ENCODE measurements around the gene CCDC80.

Gene CCDC80

GRCh38 chr3:112597945-112598344 lies 43.0 kb downstream of the CCDC80 start:
- no peak overlapping the region for H3K27ac ChIP-seq
- DNase-seq (ENCODE audit: low spot score): no peak
- ChIA-PET POLR2A (ENCODE audit: low non-redundant PET) (no interaction called here), CTCF (interaction anchor here (0.6 kb wide), 1 partner anchor 378 kb away, joined by 3 read pairs; no protein-coding TSS in a partner anchor)
- TF ChIP-seq, protein P1, sequence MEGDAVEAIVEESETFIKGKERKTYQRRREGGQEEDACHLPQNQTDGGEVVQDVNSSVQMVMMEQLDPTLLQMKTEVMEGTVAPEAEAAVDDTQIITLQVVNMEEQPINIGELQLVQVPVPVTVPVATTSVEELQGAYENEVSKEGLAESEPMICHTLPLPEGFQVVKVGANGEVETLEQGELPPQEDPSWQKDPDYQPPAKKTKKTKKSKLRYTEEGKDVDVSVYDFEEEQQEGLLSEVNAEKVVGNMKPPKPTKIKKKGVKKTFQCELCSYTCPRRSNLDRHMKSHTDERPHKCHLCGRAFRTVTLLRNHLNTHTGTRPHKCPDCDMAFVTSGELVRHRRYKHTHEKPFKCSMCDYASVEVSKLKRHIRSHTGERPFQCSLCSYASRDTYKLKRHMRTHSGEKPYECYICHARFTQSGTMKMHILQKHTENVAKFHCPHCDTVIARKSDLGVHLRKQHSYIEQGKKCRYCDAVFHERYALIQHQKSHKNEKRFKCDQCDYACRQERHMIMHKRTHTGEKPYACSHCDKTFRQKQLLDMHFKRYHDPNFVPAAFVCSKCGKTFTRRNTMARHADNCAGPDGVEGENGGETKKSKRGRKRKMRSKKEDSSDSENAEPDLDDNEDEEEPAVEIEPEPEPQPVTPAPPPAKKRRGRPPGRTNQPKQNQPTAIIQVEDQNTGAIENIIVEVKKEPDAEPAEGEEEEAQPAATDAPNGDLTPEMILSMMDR (conservative IDR thresholded peaks at IDR 0.05; ENCODE audit: low read depth): no peak

- CTCF ChIA-PET: interaction anchor here (0.7 kb wide), 1 partner anchor 306 kb away, joined by 5 read pairs; no protein-coding TSS in a partner anchor
- no peak for DNase-seq (ENCODE audit: low spot score)
- POLR2A ChIA-PET (ENCODE audit: low non-redundant PET): no interaction called here
- H3K27ac ChIP-seq: no peak overlapping the region
- TF ChIP-seq, protein P1 (conservative IDR thresholded peaks at IDR 0.05; ENCODE audit: low read depth): no peak
Observed at GRCh38 chr3:112594856-112595255, 46.1 kb downstream of the CCDC80 start.

DNA sequence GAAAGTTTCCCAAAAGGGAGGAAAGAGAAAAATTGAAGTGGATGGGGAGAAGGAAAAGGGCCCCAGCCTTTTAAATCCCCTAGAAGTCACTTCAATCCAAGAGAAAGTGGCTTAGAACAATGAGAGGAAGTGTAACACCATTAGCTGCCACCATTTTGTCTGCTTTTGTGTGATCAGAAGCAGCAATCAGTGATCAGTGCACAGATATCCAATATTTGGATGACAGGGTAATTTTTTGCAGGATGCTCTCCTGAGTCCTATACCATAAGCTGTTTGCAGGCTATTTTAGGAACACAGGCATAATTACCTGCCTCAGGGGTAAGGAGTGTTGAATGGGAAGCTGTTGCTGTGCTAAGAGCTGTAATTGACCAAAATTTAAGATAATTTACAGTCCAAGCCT lies 47.7 kb downstream of the CCDC80 start:
- ChIA-PET POLR2A (ENCODE audit: low non-redundant PET) (no interaction called here), CTCF (no interaction called here)
- TF ChIP-seq, protein P1 (conservative IDR thresholded peaks at IDR 0.05; ENCODE audit: low read depth): no peak
- DNase-seq (ENCODE audit: low spot score): no peak
- H3K27ac ChIP-seq: no peak overlapping the region

DNA sequence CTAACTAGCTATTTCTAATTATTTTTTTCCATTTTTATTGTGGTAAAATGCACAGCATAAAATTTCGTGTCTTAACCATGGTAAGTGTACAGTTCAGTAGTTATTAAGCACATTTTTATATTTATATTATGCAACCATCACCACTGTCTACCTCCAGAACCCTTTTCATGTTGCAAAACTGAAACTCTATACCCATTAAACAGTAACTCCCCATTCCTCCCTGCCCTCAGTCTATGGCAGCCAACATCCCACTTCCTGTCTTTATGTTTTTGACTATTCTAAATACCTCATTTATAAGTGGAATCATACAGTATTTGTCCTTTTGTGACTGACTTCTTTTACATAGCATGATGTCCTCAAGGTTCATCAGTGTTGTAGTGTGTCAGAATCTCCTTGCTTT lies 53.6 kb downstream of the CCDC80 start:
- no peak for DNase-seq (ENCODE audit: low spot score)
- ChIA-PET POLR2A (ENCODE audit: low non-redundant PET) (no interaction called here), CTCF (interaction anchor here (0.6 to 1.2 kb wide), 2 partner anchors 13 to 1234 kb away, joined by 4 to 6 read pairs; no protein-coding TSS in a partner anchor)
- no peak overlapping the region for H3K27ac ChIP-seq
- TF ChIP-seq, protein P1 (conservative IDR thresholded peaks at IDR 0.05; ENCODE audit: low read depth): no peak

GRCh38 chr3:112585782-112586181 lies 55.2 kb downstream of the CCDC80 start:
- TF ChIP-seq, protein P1 (conservative IDR thresholded peaks at IDR 0.05; ENCODE audit: low read depth): no peak
- no peak for DNase-seq (ENCODE audit: low spot score)
- H3K27ac ChIP-seq: no peak overlapping the region
- ChIA-PET POLR2A (ENCODE audit: low non-redundant PET) (no interaction called here), CTCF (no interaction called here)

DNA sequence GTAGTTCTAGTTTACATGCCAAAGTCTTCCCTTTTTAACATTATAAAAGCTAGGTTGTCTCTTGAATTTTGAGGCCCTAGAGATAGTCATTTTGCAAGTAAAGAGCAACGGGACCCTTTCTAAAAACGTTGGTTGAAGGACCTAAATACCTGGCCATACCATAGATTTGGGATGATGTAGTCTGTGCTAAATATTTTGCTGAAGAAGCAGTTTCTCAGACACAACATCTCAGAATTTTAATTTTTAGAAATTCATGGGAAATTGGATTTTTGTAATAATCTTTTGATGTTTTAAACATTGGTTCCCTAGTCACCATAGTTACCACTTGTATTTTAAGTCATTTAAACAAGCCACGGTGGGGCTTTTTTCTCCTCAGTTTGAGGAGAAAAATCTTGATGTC lies 57.8 kb downstream of the CCDC80 start:
- ChIA-PET CTCF (interaction anchor here (0.9 to 1.4 kb wide), 6 partner anchors 59 to 408 kb away, joined by 3 to 6 read pairs (median 5); partner anchors contain the start of gene GTPBP8), POLR2A (ENCODE audit: low non-redundant PET) (no interaction called here)
- H3K27ac ChIP-seq: no peak overlapping the region
- TF ChIP-seq, protein P1 (conservative IDR thresholded peaks at IDR 0.05; ENCODE audit: low read depth): no peak
- no peak for DNase-seq (ENCODE audit: low spot score)
